HG03039 (cell line): ENCODE data around the gene PPM1F.
"Not testable (repeated sequence)": the region's sequence is repeated elsewhere in the genome, so short reads cannot be mapped to it uniquely, and the experiment has no call there.

ENCODE experiments used
- ATAC-seq: cut with Tn5 transposase; IDR thresholded peaks from one replicate; pipeline ENCODE4 v1.9.1; 2021; ENCODE audit warnings: mild to moderate bottlenecking, moderate library complexity; ENCODE audit not compliant: unreplicated experiment

Gene PPM1F

DNA sequence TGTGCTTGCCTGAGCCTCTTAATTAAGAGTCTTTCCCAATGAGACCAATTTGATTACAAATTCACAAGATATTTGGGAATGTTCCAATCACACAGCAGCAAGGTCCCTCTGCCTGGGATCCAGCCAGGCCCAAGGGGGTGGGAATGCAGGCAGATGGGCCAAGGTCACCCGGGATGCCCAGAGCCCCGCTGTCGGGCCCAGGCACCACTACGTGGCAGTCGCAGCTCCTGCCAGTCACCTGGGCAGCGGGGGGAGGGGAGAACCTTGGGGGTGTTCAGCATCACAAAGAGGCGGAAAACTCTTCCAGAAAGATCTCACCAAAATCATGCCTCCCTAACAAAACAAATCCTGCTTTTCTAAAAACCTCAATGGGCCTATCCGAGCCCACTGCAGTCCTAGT is 30.9 kb downstream of the PPM1F start:
- ATAC-seq = no peak

DNA sequence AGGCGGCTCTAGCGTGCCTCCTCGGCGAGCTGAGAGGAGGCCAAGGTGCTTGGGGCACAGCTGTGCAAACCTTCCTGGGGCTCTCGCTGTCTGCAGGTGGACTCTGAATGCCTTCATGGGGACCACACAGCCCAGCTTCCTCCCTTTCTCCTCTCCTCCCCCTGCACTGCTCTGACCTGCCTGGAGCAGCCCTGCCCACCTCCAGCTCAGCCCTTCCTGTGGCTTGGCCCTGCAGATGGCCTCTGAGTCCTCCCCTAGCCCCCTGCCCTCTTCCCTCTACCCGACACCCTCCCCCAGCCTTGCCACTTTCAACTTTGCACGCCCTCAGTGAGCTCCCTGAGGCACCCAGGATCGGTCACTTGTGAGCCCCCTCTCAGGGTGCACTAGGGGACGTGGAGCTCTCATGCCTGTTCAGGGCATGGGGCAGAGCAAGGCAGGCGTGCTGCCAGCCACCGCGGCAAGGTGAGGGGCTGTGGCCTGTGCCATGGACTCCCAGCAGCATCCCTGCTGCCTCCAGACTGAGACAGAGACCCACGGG is 31.4 kb downstream of the PPM1F start:
- no peak for ATAC-seq

DNA sequence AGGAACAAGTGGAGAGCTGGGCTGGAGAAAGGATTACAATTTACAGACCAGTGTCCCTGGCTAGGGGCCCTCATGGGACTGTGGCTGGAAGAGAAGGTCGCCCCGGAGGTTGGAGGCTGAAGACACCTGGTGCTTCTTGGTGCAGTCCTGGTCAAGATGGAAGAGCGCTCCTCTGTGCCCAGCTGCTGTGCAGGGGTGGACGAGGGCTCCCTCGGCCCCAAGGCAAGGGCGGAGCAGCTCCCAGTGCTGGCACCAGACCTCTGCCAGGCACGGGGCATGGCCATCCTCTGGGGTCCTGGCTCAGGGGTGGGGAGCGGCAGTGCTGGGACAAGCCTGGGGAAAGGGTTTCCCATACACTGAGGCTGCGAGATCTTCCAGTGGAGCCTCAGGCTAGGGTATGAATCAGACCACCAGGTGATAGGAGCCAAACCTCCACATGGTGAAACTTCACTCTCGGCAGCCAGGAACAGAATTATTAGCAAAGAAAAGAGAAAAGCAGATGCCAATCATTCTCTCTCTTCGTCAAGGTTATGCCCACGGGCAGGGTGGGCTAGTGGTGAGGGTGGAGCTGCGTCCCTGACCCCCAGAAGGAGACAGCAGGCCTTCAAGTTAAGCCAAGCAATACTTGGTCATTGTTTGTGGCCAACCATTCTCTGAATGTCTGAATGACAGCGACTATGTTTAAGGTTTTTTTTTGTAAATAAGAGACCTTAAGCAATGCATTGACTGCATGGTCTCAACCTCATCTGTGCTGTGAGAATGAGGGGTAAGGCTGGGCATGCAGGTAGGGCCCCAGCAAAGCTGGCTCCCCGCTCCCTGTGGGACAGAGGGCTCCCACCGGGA is 32.1 kb downstream of the PPM1F start:
- ATAC-seq = no peak

DNA sequence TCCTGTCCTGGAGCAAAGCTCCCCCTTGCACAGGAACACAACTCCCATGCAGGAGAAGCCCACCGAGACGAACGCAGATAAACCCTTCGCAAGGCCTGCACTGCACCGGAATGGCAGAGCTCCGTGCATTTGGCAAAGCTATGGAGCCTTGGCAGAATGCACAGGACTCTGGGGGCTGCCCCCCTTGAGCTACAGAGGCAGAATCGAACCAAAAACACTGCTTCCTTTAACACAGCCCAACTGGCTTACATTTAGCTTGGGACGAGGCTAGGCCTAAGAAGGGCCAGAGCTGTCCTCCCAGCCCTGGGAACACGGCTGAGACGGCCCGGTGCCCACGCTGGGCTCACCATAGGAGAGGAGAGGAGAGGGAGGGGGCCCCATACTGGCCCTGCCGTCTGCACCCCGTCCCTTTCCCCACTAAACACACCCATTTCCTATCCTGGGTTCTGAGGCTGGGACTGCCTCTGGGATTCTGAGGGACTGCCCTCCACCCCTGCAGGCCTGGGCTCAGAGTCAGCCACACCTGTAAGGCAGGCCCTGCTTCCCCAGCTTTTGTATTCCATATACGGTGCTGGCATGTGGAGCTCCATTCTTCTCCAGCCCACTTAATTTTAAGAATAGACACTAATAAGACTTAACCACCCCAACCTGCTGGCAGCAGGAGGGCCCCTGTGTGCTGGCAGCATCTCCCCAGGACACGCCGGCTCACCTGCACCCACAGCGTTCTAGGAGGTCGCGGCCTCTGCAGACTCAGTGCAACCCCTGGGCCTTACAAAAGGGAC is 32.9 kb downstream of the PPM1F start:
- ATAC-seq = no peak

DNA sequence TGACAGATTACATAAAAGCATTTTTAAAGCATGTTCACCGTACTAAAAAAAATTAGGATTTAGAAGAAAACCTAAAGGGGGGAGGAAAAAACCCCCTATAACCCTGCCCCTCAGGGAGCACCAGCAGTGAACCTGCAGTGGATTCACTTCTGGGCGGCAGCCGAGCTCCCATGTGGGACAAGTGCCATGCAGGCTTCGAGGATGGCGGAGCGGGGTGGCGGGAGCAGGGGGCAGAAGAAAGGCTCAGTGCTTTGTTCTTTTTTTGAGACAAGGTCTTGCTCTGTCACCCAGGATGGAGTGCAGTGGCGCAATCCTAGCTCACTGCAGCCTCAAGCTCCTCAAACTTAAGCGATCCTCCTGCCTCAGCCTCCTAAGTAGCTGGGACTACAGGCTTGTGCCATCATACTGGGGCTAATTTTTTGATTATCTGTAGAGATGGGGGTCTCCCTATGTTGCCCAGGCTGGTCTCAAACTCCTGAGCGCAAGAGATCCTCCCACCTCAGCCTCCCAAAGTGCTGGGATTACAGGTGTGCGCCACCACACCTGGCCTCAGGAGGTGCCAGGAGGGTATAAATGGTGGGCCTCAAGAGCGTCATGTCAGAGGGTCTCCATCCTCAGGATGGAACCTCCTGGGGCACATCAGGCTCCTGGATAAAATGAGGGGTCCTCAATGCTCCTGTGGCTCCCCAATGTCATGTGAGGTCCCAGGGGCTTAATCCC is 34.0 kb downstream of the PPM1F start:
- no peak for ATAC-seq

DNA sequence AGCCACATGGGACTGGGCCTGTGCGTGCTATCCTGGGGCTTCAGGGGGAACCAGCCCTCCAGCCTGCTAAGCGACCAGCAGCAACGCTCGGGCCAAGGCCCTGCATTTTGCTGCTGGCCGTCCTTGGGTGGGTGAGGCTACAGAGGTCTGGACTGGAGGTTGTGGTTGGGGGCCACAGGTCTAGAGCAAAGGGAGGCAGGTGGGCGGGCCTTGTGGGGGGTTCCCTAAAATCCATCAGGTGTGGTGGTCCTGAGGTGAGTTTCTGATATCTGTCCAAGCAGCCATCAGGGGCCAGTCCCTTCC is 34.7 kb downstream of the PPM1F start:
- no peak for ATAC-seq

DNA sequence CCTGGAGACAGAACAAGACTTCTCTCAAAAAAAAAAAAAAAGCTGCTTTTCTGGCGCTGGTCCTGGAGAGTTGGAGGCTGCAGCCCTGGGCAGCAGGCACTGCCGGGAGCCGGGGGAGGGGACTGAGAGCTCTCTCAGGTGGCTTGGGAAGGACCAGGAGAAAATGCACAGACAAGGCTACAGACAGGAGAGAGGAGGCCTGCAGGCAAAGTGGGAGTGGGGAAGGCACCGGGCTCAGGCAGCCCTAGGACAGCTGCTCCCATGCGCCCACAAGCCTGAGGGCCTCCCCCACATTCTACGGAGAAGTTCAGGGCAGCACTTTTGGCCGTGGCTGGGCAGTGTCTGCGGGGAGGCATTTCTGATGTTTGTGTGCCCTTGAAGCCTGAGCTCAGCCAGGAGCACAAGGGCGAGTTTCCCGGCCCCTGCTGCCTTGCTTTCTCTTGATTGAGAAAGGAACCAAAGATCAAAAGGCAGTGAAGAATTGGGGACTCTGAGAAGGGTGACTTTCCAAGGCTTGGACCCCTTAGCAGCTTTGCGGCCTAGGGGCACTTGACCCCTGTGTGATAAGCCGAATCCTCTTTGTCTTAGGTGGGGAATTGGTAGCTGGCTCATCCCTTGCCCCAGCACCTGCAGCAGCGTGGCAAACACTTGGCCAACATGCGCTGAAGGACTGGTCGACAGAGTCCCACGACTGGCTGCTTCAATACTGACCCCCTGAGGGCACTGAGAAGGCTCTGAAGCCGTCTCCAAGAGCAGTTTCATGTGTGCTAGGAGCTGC is 35.3 kb downstream of the PPM1F start:
- no peak for ATAC-seq

DNA sequence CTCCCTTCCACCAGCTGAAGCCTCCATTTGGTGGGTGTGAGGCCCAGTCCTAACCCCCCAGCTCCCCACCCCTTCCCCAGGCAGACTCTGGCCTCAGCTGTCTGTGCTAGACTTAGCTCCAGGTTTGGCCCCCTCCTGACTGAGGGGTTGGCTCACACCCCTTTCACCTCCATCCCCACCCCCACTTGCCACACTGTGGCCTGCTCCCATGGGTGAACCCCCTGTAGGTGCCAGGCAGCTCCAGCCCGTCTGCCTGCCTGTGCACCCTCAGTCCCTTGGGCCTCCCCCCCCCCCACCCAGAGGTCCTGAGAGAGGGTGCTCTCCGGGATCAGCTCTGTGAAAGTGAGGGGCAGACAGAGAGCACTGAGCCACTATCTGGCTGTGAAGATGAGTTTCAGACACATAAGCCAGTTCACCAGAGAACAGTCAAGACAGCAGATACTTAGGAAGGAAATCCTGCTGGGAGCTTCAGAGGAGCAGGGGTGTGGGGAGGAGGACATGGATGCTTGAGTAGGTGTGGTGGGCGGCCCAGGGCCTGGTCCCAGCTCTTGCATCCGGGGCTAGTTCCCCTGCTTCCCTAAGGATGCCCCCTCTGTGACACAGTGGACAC is 36.2 kb downstream of the PPM1F start:
- no peak for ATAC-seq

DNA sequence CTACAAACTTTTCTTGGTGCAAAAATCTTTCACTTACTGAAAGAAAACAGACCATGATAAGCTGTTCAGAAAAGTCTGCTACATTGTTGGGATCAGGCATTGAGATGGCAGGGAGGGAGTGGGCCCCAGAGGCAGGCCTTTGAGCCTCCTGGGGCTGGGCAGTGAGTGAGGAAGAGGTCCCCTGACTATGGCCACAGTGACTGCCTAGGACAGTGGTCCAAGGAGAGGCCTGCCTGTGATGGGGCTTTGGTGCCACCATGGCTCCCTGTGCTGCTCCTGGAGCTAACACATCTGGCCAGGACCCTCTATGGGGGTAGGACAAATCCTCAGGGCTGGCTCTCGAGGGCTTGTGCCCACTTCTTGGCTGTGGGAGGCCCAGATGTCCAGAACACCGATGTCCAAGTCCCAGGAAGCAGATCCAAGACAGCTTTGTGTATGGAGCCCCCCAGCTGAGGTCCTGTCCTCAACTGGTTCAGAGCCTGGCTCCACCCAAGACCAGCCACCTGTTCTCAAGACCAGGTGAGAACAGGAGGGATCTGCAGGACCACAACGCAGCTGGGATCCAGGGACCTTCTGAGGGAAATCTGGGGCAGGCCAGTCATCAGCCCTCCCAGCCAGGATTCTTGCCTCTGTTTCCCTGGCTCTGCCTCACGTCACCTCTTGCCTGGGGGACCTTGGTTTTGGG is 36.9 kb downstream of the PPM1F start:
- no peak for ATAC-seq

DNA sequence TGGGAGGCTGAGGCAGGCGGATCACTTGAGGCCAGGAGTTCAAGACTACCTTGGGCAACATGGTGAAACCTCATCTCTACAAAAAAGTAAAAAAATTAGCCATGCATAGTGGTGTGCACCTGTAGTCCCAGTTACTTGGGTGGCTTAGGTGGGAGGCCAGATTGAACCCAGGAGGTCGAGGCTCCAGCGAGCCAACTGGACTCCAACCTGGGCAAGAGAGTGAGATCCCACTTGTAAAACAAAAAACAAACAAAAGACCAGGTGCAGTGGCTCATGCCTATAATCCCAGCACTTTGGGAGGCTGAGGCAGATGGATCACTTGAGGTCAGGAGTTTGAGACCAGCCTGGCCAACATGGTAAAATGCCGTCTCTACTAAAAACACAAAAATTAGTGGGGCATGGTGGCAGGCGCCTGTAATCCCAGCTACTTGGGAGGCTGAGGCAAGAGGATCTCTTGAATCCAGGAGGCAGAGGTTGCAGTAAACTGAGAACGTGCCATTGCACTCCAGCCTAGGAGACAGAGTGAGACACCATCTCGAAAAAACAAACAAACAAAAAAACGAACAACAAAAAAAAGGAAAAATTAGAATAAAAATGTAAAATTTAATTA is 38.5 kb downstream of the PPM1F start:
- ATAC-seq = not testable (repeated sequence)

DNA sequence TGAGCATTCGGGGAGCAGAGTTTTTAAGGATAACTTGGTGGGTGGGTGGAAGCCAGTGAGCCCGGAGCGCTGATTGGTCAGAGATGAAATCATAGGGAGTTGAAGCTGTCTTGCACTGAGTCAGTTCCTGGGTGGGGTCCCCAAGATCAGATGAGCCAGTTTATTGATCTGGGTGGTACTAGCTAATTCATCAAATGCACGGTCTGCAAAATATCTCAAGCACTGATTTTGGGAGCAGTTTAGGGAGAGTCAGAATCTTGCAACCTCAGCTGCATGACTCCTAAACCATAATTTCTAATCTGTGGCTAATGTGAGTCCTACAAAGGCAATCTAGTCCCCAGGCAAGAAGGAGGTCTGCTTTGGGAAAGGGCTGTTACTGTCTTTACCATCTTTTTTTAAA is 42.3 kb downstream of the PPM1F start:
- not testable (repeated sequence) for ATAC-seq

DNA sequence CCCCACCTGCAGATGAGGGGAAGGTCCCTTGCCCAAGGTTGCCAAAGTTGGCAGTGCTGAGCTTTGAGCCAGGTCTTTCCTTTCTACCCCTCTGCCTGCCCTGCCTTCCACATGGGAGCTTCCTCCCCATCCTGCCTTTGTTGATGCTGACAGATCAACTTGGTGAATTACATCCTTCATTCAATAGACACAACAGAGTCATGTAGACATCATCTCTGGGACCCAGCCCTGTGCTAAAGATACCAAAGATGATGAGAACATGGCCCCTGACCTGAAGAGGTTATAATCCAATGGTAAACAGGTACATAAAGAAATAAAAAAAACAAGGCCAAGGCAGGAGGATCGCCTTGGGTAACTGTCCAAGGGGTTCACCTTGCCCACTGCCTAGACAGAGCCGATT is 42.8 kb downstream of the PPM1F start:
- ATAC-seq = no peak

DNA sequence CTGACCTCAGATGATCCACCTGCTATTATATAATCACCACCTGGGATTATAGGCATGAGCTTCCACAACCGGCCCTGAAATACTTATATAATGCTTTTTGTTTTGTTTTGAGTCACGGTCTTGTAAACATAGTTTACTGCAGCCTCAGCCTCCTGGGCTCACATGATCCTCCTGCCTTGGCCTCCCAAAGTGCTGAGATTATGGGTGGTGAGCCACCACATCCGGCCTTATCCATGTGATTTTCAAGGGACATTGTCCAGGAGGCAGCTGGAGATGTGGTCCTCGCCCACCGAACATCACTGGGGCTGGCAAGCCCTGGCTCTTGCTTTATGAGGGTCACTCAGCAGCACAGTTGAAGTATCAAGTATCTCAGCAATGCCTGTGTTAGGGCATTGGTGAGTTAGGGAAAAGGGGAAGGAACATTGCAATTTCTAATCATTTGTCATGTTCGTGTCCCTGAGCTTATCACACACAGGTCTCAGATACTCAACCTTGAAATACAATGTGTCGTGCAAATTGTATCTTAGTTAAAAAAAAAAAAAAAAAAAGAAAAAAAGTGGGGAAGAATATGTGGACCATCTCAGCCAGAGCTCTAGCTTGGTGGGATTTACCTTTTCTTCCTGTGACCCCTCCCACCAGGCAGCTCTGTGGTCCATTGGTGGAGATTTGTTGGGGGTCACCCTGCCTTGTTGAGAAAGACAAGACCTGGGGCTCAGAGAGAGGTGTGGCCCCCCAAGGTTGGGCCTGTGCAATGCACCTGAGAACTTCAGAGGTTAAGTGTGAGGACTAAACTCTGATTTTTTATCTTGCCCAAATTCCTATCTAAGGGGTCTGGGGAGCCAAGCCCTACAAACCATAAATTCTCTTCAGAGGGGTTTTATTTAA is 44.8 kb downstream of the PPM1F start:
- ATAC-seq = no peak

DNA sequence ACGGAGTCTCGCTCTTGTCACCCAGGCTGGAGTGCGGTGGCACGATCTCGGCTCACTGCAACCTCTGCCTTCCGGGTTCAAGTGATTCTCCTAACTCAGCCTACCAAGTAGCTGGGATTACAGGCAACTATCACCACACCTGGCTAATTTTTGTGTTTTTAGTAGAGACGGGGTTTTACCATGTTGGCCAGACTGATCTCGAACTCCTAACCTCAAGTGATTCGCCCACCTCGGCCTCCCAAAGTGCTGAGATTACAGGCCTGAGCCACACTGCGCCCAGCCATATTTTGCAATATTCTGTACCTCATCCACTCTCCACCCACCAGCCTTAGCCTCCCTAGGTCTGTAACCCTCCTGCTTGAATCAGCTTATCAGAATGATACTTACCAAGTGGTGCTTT is 47.4 kb downstream of the PPM1F start:
- ATAC-seq = not testable (repeated sequence)

DNA sequence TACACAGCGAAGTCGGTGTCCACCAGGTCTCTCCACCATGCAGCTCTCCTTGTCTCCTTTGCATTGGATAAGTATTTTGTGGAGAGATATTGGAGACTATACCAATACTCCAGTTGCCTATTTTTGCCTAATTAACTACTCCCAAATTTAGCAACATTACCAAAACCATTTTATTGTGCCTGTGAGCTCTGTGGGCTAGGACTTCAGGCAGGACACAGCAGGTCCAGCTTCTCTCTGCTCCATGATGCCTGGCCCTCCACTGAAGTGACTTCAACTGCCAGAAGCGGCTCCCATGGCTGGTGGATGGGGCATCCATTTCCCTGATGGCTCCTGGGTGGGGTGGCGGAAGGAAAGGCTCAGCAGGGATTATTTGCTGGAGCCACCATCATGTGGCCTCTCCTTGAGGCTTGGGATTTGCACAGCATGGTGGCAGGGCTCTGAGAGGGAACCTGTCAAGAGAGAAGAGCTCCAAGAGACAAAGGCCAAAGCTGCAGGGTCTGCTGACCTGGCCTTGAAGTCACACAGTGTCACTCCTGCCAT is 48.3 kb downstream of the PPM1F start:
- no peak for ATAC-seq

DNA sequence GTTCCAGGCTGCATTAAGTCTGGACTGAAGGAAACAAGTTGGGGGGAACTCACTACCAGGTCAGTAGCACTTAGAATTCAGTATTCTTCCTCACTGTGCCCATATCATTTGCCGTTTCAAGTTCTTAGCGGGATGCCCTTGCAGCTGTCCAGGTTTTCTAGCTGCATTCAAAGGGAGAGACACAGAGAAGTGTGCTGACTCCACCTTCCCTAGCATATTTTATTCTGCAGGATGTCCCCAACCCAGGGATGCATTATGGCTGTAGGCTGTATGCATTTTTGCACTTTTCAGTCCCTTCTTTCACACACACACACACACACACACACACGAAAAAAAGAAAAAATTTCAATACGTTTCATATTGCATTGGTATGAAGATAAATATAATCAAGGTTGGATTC is 49.4 kb downstream of the PPM1F start:
- no peak for ATAC-seq

DNA sequence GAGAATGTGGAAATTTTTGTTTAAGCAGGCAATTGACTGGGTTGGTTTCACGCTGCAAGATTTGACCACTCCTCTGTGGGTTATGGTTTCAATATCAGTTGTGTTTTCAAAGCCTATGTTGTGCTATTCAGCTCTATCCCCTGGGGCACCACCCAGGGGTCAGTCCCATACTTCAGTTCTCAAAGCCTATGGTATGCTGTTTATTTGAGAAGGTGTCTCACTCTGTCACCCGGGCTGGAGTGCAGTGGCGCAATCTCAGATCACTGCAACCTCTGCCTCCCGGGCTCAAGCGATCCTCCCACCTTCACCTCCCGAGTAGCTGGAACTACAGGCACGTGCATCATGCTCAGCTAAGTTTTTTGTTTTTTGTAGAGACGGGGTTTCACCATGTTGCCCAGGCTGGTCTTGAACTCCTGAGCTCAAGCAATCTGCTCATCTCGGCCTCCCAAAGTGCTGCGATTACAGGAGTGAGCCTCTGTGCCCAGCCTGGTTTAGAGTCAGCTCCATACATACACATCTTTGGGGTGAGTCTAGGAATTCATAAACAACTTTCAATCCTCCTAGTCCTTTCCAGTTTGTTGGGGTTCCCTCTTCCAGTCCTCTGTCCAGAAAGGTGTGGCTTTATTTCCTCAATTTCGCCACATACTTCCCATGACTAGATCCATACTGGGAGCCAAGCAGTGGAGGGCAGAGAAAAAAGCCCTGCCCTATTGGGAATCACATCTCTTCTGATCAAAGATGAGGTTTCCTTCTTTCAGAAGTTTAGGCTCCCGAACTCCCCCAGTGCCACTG is 50.2 kb downstream of the PPM1F start:
- ATAC-seq = no peak
